ENCODE data around the gene LTO1. TPM values are rescaled to one million over a fixed set of nuclear protein-coding genes. Genes with fewer than 3 reads are reported as not detected.

LTO1 gene
- total RNA-seq, 4 donors from 2014 or later: 16.5 to 29.2 (median 19.3) TPM

GRCh38 chr11:69708736-69709401 lies 33.7 kb upstream of the LTO1 start:
- TF ChIP-seq POLR2A (IDR thresholded peaks at IDR 0.05) (no peak), CTCF (IDR thresholded peaks at IDR 0.05) (no peak)

GRCh38 chr11:69707176-69707575 lies 32.0 kb upstream of the LTO1 start:
- no peaks in the 10 kb centered on the region for H3K9me3 ChIP-seq
- H3K27me3 ChIP-seq: peaks cover 20 to 89% (median 23%) of the 10 kb centered on the region in 4 donors
- H3K4me3 ChIP-seq: peak overlapping the region in 1 of 4 donors; percentile 30
- DNase-seq: no peak
- intact Hi-C loops (cut with DNase I): loop anchor here (10.0 kb wide), 1 partner anchor 178 kb away; no protein-coding TSS in a partner anchor
- TF ChIP-seq POLR2A (IDR thresholded peaks at IDR 0.05): no peak
- TF ChIP-seq CTCF (IDR thresholded peaks at IDR 0.05): no peak
- H3K4me1 ChIP-seq: peaks cover 9 to 43% (median 16%) of the 10 kb centered on the region in 3 donors
- H3K27ac ChIP-seq: no peak overlapping the region
- no peaks in the 10 kb centered on the region for H3K36me3 ChIP-seq
- 20 to 22% methylated on average over 6 to 7 of the region's 7 CpGs for WGBS, 2 donors

More at GRCh38 chr11:69708736-69709401, 33.7 kb upstream of the LTO1 start:
- peaks cover 6 to 88% (median 14%) of the 10 kb centered on the region in 4 donors for H3K27me3 ChIP-seq
- DNase-seq: no peak
- intact Hi-C loops (cut with DNase I): loop anchor here (10.0 kb wide), 1 partner anchor 176 kb away; no protein-coding TSS in a partner anchor
- no peaks in the 10 kb centered on the region for H3K9me3 ChIP-seq
- H3K36me3 ChIP-seq: no peaks in the 10 kb centered on the region
- 66 to 82% methylated on average over 12 to 14 of the region's 15 CpGs for WGBS, 2 donors
- no peak overlapping the region for H3K27ac ChIP-seq
- peaks cover 6 to 26% (median 9%) of the 10 kb centered on the region in 3 donors for H3K4me1 ChIP-seq
- no peak overlapping the region for H3K4me3 ChIP-seq

GRCh38 chr11:69705901-69706787 lies 31.0 kb upstream of the LTO1 start:
- TF ChIP-seq CTCF (IDR thresholded peaks at IDR 0.05) (no peak), POLR2A (IDR thresholded peaks at IDR 0.05) (no peak)
- Histone ChIP-seq H3K4me3 (no peak overlapping the region), H3K36me3 (no peaks in the 10 kb centered on the region), H3K27ac (no peak overlapping the region), H3K4me1 (peaks cover 9 to 46% (median 16%) of the 10 kb centered on the region in 3 donors), H3K9me3 (no peaks in the 10 kb centered on the region), H3K27me3 (peaks cover 22 to 92% (median 26%) of the 10 kb centered on the region in 4 donors)
- no peak for DNase-seq
- intact Hi-C loops (cut with DNase I): loop anchor here (10.0 kb wide), 1 partner anchor 179 kb away; no protein-coding TSS in a partner anchor
- whole genome bisulfite sequencing, 2 donors: 60% methylated on average over 10 to 12 of the region's 20 CpGs

- TF ChIP-seq CTCF (IDR thresholded peaks at IDR 0.05) (no peak), POLR2A (IDR thresholded peaks at IDR 0.05) (no peak)
- DNase-seq: no peak
- Histone ChIP-seq H3K27me3 (peaks cover 22 to 92% (median 26%) of the 10 kb centered on the region in 4 donors), H3K36me3 (no peaks in the 10 kb centered on the region), H3K4me1 (peaks cover 9 to 52% (median 16%) of the 10 kb centered on the region in 3 donors), H3K9me3 (no peaks in the 10 kb centered on the region), H3K27ac (no peak overlapping the region), H3K4me3 (no peak overlapping the region)
- intact Hi-C loops (cut with DNase I): loop anchor here (10.0 kb wide), 1 partner anchor 179 kb away; no protein-coding TSS in a partner anchor
- 49 to 61% methylated on average over 13 to 16 of the region's 18 CpGs for WGBS, 2 donors
These were observed 30.2 kb upstream of the LTO1 start for GRCh38 chr11:69705351-69705811.

Measured in esophagus squamous epithelium (tissue), 5 donors.